ENCODE data around the gene CHST3. TPM values are rescaled to one million over a fixed set of nuclear protein-coding genes. Genes with fewer than 3 reads are reported as not detected.

The CHST3 gene
- total RNA-seq, 1 donor from 2014 or later = 25.8 TPM

DNA sequence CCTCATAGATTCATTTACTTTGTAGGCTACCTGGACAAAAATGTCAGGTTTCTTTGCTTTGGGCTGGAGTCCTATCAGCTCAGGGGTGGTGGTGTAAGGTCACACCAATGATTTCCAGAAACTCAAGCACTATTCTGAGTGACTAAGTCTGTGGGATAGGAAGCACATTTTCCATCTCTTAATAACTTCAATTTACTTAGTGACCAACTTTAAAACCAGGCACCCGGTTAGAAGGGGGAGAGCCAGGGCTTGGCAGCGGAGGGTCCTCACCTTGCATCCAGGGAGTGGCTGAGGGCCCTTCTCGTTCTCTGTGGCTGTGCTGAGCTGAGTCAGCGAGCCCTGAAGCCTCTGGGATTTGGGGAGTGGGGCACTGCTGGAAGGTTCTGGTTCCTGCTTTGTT is 6.7 kb downstream of the CHST3 start:
- no peak overlapping the region for H3K27ac Mint-ChIP-seq (ENCODE audit: unreplicated experiment)
- H3K36me3 Mint-ChIP-seq (ENCODE audit: low read depth) = no peaks in the 10 kb centered on the region
- no peaks in the 10 kb centered on the region for H3K27me3 Mint-ChIP-seq (ENCODE audit: low read depth)
- no peak overlapping the region for H3K4me3 Mint-ChIP-seq
- H3K4me1 Mint-ChIP-seq = peaks cover 77% of the 10 kb centered on the region
- no peaks in the 10 kb centered on the region for H3K9me3 Mint-ChIP-seq
- DNase-seq (ENCODE audit: low read depth, low spot score) = no peak
- no peak for TF ChIP-seq CTCF (conservative IDR thresholded peaks at IDR 0.05)

DNA sequence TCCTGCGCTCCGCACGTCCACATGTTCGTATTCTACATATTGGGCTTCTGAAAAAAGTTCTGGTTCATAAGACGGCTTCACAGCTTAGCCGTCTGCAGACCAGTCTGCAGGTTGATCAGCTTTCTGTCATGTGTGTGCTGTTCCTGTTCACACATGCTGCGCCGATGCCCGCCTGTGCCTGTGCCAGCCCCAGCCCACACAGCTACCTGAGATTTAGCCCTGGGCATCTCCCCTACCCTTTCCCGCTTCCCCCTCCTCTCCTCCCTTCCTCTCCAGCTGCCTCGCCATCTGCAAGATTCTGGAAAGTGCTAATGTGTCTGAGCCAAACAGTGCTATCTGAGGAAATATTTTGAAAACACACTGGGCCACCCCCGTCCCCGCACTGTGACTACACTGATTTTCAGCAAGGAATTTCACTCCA is 7.1 kb downstream of the CHST3 start:
- no peak for TF ChIP-seq CTCF (conservative IDR thresholded peaks at IDR 0.05)
- H3K36me3 Mint-ChIP-seq (ENCODE audit: low read depth) = no peaks in the 10 kb centered on the region
- H3K27me3 Mint-ChIP-seq (ENCODE audit: low read depth) = no peaks in the 10 kb centered on the region
- DNase-seq (ENCODE audit: low read depth, low spot score) = no peak
- peaks cover 77% of the 10 kb centered on the region for H3K4me1 Mint-ChIP-seq
- H3K27ac Mint-ChIP-seq (ENCODE audit: unreplicated experiment) = no peak overlapping the region
- no peaks in the 10 kb centered on the region for H3K9me3 Mint-ChIP-seq
- H3K4me3 Mint-ChIP-seq = no peak overlapping the region

DNA sequence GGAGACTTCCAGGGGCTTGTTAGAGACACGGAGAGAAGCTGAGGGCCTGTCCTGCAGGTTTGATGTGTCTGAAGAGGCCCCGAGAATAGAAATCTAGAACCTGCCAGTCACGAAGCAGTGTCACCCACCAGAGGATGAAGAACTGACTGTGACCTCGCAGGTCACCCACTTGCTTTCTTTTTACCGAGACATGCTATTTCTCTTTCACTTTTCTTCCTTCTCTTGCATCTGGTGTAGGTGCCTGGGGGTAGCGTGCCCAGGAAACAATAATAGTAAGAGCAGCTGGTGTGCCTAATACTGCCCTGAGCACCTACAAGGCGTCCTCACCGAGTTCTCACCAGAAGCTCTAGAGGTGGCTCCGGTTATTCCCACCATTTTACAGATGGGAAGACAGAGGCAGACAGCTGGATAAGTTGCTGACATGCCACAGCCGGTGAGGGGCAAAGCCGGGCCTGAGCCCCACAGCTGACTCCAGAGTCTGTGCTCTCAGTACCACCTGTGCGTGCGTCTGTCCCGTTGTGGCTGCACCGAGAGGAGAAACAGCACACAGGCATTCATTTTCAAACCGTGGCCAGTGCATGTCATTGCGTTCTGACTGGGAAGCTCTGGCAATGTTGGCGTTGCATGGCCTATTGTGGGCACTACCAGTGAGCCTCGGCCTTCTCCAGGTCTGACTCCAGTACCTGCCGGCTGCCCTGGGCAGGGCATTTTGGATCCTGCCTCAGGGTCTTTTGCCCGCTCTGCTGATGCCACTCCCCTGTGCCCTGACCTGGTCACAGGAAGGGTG is 7.8 kb downstream of the CHST3 start:
- H3K9me3 Mint-ChIP-seq = no peaks in the 10 kb centered on the region
- H3K27ac Mint-ChIP-seq (ENCODE audit: unreplicated experiment) = peak overlapping the region; percentile 43
- H3K4me3 Mint-ChIP-seq = no peak overlapping the region
- peaks cover 78% of the 10 kb centered on the region for H3K4me1 Mint-ChIP-seq
- no peak for DNase-seq (ENCODE audit: low read depth, low spot score)
- no peak for TF ChIP-seq CTCF (conservative IDR thresholded peaks at IDR 0.05)
- no peaks in the 10 kb centered on the region for H3K36me3 Mint-ChIP-seq (ENCODE audit: low read depth)
- H3K27me3 Mint-ChIP-seq (ENCODE audit: low read depth) = no peaks in the 10 kb centered on the region

GRCh38 chr10:71972746-71973695 is 8.8 kb downstream of the CHST3 start:
- peaks cover 78% of the 10 kb centered on the region for H3K4me1 Mint-ChIP-seq
- H3K27ac Mint-ChIP-seq (ENCODE audit: unreplicated experiment) = peak overlapping the region; percentile 43
- H3K9me3 Mint-ChIP-seq = no peaks in the 10 kb centered on the region
- H3K27me3 Mint-ChIP-seq (ENCODE audit: low read depth) = no peaks in the 10 kb centered on the region
- no peak for DNase-seq (ENCODE audit: low read depth, low spot score)
- TF ChIP-seq CTCF (conservative IDR thresholded peaks at IDR 0.05) = no peak
- H3K36me3 Mint-ChIP-seq (ENCODE audit: low read depth) = no peaks in the 10 kb centered on the region
- H3K4me3 Mint-ChIP-seq = no peak overlapping the region

DNA sequence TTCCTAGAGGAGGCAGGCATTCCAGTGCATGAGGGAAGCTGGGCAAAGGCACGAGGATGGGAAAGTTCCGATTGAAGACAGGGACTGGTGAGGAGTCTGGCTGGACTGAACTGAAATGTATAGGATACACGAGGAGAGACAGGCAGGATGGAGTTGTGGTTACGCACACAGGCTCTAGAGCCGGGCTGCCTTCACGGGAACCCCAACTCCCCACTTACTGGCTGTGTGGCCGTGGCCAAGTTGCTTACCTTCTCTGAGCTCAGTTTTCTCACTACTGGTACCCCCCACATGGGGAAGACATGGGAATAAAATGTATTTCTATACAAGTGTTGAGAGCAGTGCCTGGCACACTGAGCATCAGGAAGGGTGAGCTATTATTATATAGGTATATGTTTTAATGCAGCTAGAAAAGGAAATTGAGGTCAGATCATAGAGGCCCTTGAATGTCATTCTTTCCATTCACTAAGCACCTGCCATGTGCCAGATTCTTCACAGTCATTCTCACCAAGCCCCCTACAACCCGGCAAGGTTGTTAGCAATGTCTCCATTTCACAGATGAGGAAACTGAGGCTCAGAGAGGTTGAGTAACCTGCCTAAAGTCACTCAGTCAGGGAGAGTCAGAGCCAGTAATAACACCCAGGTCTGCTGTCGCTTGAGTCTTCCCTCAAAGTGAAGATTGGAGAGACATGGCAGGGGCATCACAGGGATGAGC is 9.7 kb downstream of the CHST3 start:
- H3K36me3 Mint-ChIP-seq (ENCODE audit: low read depth) = peaks cover 2% of the 10 kb centered on the region
- no peak overlapping the region for H3K27ac Mint-ChIP-seq (ENCODE audit: unreplicated experiment)

More for the DNA sequence above, 9.7 kb downstream of the CHST3 start:
- Mint-ChIP-seq H3K27me3 (ENCODE audit: low read depth) (no peaks in the 10 kb centered on the region), H3K4me3 (no peak overlapping the region), H3K9me3 (no peaks in the 10 kb centered on the region), H3K4me1 (peaks cover 79% of the 10 kb centered on the region)
- no peak for TF ChIP-seq CTCF (conservative IDR thresholded peaks at IDR 0.05)
- no peak for DNase-seq (ENCODE audit: low read depth, low spot score)

All from neural crest cell (in vitro differentiated cells).